GM21737 (cell line): ENCODE data around the gene RBKS.

ENCODE experiments used
- ATAC-seq: cut with Tn5 transposase; IDR thresholded peaks from one replicate; pipeline ENCODE4 v1.9.1; 2021; ENCODE audit warnings: mild to moderate bottlenecking, moderate library complexity; ENCODE audit not compliant: unreplicated experiment

Gene RBKS

GRCh38 chr2:27838502-27838901 is 51.7 kb downstream of the RBKS start:
- ATAC-seq: no peak

- no peak for ATAC-seq
Measured at GRCh38 chr2:27833931-27834330, 56.3 kb downstream of the RBKS start.

GRCh38 chr2:27832396-27832795 is 57.8 kb downstream of the RBKS start:
- no peak for ATAC-seq

DNA sequence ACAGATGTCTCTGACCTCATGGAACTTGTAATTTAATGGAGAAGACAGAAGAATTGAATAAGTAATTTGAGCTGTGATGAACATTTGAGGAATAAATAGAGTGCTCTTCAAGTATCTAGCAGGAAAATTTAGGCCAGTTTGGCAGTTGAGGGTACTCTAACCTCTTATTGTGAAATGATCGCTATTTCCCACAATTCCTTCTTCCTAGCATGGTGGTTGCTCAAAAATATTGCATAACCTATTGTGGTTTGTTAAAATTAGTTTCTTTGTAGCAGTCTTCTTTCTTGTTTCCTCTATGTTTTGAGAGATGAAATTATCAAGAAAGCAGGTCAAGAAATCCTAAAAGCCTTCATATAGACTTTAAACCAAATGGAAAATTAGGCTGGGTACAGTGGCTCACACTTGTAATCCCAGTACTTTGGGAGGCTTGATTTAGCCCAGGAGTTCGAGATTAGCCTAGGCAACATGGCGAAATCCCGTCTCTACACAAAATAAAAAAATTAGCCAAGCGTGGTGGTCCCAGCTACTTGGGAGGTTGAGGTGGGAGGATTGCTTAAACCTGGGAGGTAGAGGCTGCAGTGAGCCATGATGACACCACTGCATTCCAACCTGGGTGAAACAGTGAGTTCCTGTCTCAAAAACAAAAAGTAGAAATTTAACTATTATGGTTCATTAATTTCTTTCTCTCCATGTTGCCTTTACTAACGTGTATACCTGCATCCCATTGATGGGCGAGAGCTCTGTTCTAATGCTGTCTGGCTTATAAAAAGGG is 58.7 kb downstream of the RBKS start:
- no peak for ATAC-seq

DNA sequence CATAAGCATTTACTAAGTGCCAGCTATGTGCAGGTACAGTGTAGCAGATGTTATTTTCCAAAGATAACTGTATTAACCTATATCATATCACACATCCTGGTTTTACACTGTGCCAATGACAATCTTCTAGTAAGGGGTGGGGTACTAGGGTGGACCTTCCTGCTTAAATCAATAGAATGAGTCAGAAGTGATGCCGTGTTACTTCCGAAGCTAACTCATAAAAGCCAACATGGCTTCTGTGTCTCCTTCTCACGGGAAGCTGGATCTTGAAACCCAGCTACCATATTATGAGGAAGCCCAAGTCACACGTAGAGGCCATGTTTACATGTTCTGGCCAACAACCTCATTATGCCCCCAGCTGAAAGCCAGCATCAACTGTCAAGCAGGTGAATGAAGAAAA is 59.5 kb downstream of the RBKS start:
- no peak for ATAC-seq

DNA sequence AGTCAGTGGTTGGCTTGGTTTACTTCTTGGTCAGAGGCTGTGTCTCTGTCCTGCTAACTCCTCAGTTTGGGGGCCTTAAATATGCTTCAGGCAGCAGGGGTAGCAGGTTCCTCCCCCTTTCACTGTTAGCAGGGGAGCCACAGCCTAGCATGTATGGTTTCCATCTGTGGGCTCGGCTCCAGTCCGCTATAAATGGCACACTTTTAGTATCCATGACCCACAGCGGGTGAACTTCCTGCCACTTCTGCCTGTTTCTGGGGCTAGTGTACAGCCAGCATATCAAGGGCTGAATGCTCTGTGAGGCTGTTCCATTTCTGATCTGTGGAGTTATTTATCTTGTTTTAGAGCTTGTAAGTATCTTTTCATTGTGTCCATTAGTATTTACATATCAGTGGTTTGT is 60.4 kb downstream of the RBKS start:
- no peak for ATAC-seq

- no peak for ATAC-seq
Measured at GRCh38 chr2:27828305-27828704, 61.9 kb downstream of the RBKS start.

- ATAC-seq: no peak
Measured at GRCh38 chr2:27824401-27824800, 65.8 kb downstream of the RBKS start.

DNA sequence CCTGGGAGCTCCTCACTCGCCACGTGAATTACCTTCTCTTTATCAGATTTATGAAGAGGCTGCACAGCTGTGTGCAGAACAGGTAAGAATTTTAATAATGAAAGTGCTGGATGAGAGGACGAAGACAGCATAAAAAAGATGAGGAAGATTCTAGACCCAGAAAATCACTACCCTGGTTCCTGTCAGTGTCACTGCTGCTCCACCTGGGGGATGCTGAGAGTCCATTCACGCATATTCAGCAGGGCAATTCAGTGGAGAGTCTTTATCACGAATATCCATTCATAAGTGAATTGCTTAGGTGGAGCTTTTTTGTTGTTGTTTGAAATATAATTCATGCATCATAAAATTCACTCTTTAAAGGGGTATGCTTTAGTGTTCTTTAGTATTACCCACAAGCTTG is 66.6 kb downstream of the RBKS start:
- no peak for ATAC-seq

GRCh38 chr2:27823135-27823534 is 67.1 kb downstream of the RBKS start:
- ATAC-seq: no peak

DNA sequence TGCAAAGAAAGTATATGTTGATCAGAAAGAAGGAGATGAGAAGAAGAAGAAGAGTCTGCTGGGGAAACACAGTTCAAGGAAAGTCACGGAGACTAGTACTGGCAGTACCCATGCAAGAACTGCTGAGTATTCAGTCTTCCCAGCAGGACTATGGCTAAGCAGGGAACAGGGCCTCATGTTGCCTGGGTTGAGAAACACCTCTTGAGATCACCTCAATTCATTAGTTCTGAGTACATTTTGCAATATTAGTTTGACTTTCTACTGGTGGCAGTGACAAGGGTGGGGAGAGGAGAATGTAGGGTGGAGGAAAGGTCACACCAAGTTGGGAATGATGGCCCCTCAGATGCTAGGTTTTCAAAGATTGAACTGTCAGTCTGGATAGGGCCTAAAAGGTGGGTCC is 68.1 kb downstream of the RBKS start:
- no peak for ATAC-seq

GRCh38 chr2:27815860-27816438 is 74.2 kb downstream of the RBKS start:
- ATAC-seq: no peak

DNA sequence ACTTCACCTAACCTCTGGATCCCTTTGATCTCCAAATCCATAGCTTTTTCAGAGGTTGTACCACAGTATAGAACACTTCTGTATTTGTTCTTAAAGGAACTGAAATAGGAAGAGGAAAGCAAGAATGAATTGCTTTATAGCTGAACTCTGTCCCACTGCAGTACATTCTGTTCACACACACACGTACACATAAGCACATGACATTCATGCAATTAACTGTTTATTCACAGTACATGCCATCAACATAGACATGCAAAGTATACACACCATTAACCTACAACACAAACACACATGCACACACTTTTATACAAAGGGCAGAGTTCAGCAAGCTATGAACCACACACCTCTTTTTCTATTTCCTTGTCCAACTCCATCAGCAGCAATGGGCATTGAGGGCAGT is 75.4 kb downstream of the RBKS start:
- ATAC-seq: no peak

DNA sequence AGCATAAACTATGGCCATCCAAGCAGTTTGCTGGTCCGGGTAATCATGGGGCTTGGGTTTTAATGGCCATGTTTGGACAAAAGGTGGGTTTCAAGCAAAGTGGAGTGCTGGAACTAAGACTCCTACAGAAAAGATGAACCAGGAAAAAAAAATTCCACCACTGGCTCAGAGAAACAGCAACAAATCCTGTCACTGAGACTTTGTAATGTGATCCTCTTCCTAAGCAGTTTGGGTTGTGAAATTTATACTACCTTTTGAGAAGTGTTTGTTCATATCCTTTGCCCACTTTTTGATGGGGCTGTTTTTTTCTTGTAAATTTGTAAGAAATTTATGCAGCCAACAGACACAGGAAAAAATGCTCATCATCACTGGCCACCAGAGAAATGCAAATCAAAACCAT is 78.4 kb downstream of the RBKS start:
- no peak for ATAC-seq

DNA sequence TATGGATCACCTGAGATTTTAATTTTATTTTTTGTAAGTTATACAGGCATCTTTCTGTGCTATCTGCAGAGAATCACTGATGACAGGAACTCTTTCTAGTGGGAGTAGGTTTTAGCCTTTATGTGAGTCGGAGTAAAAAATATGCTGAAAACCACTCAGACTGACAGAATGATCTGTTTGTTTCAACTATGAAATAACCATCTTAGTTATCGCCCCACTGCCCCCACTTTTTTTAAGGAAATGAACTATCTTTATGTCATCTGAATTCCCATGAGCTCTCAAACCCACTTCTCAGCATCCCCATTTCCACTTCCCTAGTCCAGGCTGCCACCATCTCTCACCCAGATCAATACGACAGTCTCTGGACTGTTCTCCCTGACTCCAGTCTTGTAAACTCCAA is 79.7 kb downstream of the RBKS start:
- no peak for ATAC-seq

DNA sequence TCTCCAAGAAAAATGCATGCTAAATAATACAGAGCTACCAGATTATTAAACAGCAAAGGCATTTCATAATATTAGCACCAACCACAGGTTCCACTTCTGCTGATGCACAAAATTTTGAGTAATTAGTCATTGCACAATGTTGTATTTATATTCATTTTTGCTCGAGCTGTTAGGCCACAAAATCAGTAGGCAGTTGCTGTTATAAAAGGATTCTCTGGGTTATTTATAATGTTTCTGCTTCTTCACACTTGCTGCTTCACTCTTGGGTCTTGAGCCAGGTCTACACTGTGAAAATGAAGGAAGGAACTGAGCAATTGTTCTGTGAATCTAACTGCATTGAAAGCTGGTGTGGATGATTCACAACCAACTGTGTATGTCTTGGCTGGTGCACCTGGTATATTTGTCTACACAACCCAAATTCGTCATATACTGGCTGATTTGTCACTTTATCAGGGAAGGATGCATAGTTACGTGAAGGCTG is 80.4 kb downstream of the RBKS start:
- no peak for ATAC-seq

GRCh38 chr2:27808984-27809383 is 81.2 kb downstream of the RBKS start:
- ATAC-seq: no peak

GRCh38 chr2:27808418-27808817 is 81.8 kb downstream of the RBKS start:
- ATAC-seq: no peak

GRCh38 chr2:27807476-27807875 is 82.7 kb downstream of the RBKS start:
- ATAC-seq: no peak

DNA sequence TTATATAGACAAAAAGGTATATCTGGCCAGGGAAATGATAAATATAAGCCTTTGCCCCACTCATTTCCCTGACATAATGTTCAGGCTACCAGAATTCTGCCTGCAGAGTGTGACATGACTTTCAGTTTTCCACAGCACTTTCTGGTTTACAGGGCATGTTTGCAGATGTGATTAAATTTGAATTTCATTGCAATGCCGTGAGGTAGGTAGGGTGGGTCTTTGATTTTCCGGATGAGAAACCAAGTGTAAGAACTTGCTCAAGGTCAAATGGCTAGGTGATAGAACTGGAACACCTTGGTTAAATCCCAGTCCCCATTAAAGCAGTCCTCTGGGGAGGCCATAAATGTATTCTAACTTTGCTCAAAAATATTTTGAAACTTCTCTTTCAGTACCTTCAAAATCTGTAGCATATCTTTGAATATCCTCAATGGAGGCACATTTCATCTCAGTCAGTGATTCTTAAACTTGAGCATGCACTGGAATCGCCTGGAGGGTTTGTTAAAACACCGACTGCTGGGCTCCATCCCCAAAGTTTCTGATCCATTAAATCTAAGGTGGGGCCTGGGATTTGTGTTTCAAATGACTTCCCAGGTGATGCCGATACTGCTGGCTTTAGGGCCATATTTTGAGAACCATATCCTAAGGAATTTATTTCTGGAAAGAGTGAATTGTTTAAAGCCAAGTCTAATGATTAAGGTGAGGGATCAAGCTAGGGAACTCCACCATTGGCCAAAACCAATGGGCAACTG is 83.7 kb downstream of the RBKS start:
- ATAC-seq: no peak

DNA sequence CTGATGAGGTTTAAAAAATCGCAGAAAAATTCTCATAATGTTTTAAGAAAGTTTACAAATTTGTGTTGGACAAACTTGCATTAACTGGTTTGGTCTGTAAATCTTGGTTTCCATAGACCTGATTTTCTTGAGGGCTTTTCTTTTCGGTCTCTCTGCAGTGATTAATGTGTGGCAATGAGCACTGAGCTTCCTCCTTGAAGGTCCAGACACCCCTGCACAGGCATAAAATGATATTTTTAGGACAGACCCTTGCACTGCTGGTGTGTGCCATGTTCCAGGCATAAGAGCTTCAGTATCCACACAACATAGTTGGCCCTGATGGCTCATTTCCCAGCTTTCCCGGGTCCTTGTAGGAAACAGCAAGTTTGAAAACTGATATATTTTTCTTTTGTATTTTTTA is 85.0 kb downstream of the RBKS start:
- no peak for ATAC-seq

DNA sequence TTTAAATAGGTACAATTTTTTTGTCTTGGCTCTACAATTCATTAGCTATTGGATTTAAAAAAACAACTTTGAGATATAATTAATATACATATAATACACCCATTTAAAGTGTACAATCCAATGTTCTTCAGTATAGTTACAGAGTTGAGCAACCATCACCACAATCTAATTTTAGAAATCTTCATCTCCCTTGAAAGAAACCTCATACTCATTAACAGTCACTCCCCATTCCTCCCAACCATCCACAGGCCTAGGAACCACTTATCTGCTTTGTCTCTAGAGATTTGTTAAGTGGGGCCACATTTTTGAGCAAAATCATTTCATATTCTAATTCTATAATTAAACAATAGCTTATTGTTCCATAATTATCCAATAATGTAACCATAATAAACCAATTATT is 86.0 kb downstream of the RBKS start:
- no peak for ATAC-seq
